ENCODE results near the gene IGSF22.

The IGSF22 gene

DNA sequence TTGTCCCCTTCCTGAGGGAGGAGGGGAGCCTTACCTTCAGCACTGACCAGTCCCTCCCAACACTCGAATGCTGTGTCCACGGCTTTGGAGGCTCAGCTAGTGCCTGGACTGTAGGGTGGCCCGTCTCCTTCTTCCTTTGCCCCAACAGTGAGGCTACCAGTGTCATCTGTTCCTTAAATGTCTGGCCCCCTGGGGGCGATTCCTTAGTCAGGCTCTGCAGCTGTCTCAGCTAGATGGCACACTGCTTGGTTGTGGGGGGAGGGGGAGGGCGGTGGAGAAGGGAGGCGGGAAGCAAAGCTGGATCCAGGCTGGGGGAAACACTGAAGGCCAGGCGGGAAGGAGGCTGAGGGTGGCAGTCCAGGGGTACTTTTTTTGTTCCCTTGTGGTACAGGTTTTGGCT is at the start of gene IGSF22:
IGSF22 (minus strand) TSS at position 149 of the 400 bp plus-strand sequence. CDS start 1,952 bp downstream, outside the sequence.
- no peak for DNase-seq (ENCODE audit: low read depth in 3 of 3)

DNA sequence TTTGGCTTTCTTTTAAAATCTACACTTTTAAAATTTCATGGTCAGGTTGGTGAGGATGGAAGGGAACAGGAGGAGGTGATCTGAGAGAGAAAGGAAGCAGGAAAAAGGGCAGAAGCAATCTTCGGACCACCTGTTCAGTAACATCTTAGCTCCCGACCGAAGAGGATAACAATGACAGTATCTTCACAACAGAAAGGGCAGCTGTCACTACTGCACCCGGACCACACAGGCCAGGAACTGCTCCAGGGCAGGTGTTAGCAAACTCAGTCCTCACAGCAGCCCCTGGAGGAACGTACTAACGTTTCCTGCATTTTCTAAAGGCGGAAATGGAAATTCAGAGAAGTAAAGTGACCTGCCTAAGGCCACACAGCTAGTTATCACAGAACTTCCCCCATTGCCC is 48.8 kb upstream of the IGSF22 start:
- DNase-seq (ENCODE audit: low read depth in 3 of 3), result no peak

DNA sequence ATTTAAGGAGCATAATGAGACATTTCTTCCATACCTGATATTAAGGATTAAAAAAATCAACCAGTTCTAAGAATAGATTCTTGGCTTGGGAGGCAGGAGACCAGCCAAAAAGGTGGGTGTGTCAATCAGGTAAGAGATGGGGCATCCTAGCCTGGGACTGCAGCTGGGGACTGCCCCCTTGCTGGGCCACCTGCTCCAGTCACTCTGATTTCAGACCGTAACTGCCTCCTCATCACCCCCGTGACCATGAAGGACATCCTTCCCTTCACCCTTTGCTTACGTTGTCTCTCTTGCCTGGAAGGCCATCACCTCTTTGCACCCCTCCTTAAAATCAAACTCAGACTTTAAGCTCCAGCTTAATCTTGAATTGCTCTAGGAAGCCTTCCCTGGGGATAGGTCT is 47.7 kb upstream of the IGSF22 start:
- no peak for DNase-seq (ENCODE audit: low read depth in 3 of 3)

DNA sequence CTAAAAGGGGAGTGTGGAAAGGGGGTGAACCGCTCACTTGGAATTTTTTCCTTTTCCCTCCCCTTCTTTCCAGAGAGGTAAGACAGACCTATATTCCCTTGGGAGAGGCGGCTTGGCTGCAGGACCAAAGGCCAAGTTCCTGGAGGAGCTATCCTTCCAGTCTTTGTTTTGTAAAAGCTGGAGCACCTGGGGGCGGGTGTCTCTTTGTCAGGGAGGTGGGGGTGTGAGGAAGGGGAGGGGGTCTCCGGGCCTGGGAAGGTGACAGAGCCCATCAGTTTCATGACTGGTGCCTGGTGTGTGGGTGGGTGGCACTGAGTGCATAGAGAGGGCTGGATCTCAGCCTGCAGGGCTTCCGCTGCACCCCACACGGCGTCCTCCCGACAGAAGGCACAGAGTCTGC is 47.1 kb upstream of the IGSF22 start:
- no peak for DNase-seq (ENCODE audit: low read depth in 3 of 3)

DNA sequence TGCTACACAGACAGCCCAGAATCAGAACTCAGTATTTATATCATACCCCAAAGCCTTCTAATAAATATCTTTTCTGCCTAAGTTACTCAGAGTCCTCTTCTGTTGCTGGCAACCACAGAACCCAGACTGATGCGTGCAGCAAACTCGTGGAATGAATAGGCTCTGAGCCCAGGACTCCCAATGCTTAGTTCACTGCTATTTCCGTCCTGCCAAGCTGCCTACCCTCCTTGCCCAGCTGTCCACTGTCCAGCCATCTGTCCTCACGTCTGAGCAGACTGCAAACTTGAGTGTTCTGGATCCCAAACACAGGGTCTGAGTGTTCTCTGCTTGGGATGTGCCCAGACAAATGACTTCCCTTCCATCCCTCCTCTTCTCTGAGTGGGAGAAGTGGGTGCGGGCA is 46.2 kb upstream of the IGSF22 start:
- DNase-seq (ENCODE audit: low read depth in 3 of 3), result no peak

DNA sequence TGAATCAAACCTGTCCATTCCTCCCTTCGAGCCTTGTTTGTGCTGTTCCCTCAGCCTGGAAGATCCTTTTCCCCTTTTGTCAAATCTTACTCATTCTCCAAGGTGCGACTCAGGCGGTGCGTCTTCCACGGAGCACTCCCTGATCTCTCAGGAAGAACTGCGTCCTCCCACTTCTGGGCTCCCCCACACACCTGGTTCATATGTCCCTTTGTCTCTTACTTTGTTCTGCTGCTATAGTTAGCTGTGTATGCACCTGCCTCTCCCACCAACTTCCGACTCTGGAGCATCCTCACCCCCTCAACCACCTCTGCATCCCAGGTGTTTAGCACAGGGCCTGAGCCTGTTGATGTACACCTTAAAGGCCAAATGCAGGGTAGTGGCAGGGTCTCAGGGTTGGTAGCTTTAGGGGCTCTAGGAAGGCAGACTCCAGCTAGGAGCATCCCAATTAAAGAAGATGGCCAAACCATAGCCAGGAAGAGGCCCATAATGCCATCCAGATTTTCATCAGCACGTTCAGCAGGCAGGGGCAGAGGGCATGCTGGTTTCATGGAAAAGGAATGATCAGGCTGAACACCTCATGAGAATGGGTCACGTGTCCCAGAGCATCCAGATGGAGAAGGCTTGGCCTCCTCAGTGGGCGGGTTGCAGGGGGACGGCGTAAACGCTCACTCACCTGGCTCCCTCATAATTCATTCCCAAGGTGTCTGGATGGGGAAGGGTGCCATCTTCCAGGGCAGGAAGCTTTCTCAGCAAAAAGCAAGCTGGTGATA is 45.5 kb upstream of the IGSF22 start:
- no peak for DNase-seq (ENCODE audit: low read depth in 3 of 3)

DNA sequence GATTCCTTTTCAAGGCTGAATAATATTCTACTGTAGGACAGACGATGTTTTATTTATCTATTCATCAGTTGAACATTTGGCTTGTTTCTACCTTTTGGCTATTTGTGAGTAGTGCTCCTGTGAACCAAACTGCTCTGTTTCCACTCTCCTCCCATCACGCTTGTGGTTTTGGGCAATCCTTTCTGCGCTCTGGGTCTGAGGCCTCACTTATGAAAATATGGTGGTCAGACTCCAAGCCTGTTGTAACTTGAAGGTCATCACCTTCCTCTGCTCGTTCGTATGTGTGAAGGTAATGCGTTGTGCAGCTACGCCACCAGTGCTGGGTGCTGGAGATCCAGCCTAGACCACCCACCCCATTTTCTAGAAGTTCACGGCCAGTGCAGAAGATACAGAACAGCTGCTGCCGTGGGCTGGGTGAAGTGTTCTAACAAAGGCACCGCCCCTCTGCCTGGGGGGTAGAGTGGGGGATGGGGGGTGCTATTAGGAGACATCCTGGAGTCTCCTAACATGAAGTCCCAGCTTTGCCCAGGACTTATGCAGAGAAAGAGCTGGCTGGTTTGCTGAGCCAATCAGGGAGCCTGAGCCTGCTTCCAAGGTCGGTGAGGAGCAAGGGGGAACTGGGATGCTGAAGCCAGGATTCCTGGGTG is 44.6 kb upstream of the IGSF22 start:
- DNase-seq (ENCODE audit: low read depth in 3 of 3), result no peak

DNA sequence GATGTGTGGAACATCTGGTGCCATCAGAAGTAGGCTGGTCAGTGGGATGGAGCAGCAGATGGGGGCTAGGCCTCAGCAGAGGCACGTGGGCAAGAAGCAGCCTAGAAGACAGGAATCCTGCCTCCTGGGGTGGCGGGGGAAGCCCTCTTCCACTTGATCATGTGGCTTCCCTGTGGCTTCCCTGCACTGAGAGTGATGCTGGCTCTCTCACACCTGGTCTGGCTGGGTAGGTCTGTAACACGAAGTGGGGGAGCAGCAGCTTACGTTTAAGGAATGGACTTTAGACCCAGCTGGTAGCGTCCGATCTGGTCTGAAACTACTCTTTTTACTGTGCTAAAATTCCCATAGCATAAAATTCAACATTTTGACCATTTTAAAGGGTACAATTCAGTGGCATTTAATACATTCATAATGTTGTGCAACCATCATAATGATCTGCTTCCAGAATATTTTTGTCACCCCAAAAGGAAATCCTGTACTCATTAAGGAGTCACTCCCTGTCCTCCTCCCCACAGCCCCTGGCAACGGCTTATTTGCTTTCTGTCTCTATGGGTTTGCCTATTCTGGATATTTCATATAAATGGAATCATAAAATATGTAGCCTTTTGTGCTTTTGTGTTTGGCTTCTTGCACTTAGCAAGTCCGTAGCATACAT is 43.9 kb upstream of the IGSF22 start:
- no peak for DNase-seq (ENCODE audit: low read depth in 3 of 3)

DNA sequence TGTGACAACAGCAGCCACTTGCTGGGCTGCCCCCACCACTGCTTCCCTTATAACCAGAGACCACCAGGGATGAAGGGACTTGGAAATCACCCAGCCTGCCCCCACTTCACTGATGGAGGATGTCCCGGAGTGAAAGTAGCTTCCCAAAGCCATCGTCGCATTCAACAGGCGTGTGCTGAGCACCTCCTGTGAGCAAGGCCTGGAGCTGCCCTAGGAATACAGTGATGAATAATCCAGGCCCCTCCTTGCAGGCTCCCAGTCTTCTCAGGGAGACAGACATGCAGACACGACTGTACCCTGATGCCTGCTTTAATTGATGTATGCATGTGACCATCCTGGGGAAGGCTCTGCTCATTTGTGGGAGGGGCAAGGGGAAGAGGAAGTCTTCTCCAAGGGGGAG is 43.0 kb upstream of the IGSF22 start:
- DNase-seq (ENCODE audit: low read depth in 3 of 3), result no peak

DNA sequence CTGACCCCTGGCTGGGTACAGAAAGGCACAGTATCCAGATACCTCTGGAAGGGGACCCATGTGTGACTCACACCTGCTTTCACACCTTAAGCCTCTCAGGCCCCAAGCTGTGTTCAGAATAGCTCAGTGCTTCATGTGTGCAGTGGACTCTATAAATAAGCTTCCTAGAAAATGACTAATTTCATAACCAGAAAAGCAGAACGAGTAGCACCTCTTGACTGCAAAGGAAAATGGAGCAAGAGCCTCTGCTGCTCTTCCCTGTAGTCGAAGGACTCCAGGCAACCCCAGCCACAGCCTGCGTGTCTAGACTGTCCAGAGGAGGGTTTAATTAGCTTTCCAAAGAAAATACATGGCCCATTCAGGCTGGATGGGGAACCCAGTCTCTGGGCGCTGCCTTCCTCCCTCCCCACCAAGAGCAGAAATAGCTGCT is 42.5 kb upstream of the IGSF22 start:
- DNase-seq (ENCODE audit: low read depth in 3 of 3), result no peak

DNA sequence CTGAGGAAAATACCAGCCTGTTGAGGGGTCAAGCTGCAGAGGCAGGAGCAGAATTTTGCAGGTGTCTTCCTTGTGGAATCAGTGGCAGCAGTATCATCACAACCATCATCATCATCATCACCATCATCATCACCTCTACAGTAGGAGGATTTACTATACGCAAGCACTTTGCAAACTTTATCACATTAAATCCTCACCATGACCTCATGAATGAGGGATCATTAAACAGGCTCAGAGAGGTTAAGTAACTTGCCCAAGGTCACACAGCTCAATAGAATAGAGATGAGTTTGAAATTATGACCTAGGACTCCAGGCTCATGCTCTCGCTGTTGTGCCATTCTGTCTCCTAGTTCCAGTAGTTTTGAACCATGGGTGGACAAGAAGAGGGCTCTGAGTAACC is 40.0 kb upstream of the IGSF22 start:
- DNase-seq (ENCODE audit: low read depth in 3 of 3), result no peak

DNA sequence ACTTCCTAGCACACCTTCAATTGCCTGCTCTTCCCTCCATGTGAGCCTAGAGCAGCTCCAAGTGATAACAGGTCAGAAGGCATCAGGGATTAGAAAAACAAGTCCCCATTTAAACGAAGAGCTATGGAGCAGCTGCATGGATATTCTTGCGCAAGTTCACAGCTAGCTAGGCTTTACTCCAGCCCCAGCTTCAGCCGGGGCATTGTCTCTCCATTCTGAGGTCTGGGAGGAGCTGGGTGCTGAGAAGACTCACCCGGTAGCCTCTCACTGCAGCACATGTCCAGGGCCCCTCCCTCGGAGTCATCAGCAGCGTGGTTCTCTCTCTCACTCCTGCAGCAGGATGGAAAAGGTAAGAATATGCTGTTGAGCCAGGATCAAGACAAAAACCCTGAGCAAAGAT is 39.6 kb upstream of the IGSF22 start:
- no peak for DNase-seq (ENCODE audit: low read depth in 3 of 3)

DNA sequence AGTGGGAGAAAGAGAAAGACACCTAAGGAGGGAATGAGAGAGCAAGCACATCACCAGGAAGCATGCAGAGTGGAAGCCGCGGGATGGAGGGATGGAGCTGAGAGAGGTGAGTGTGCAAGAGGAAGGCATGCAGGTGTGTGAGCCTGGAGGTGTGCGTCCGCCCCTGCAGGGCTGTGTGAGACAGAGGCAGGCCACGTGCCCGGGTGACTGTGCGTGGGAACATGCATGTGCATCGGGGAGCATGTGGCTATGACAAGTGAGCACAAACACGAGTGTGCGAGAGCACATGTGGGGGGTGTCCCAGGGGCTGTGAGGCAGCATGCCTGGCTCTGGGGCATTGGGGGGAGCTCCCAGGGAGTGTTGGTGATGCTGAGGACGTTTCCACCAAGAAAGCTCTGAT is 35.8 kb upstream of the IGSF22 start:
- DNase-seq (ENCODE audit: low read depth in 3 of 3), result no peak

DNA sequence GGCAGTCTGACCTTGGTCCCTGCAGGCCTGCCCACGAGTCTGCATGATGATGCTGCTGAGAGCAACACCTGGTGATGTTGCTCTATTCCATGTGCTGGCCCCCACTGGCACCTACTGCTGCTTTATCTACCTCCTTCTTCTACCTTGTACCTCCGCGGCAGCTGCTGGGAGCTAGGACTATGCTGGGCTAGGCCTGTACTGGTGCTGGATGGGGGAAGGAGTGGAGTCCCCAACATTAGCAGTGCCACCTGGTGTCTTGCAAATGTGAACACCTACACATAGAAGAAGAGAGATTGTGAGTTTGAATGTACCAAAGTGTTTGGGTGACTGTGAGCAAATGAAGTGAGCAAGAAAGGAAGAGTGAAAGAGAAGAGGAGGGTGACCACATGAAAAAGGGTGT is 35.2 kb upstream of the IGSF22 start:
- DNase-seq (ENCODE audit: low read depth in 3 of 3), result no peak

DNA sequence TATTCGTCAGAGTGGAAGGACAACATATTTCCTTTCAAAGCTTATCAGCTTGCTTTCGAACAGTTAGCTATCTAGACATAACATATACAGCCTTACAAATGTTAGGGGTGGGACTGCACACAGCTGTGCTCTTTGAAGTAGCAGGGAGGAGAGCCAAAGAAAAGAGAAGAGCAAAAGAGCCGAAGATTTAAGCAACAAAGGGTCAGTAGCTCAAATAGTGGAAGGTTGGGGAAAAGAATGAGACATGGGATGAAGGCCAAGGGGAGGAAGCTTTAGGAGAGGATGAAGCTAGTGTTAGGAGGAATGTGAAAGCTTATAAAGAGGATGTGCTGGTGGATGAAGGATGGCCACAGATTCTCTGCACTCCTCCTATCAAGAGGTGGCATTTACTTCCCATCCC is 31.8 kb upstream of the IGSF22 start:
- DNase-seq (ENCODE audit: low read depth in 3 of 3), result no peak

DNA sequence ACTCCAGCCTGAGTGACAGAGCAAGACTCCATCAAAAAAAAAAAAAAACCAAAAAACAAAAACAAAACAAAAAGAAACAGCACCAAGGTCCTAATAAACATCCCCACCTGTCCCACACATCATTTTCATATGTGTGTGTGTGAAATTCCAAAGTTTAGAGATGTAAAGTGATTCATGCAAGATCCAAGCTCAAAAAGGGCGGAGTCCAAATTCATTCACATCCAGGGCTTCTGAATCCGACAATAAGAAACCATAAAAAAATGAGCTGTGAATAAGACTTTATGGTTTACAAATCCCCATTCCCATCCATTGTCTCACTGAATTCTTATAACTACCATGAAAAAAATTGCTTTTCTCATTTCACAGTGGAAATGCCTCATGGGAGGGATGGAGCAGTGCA is 30.9 kb upstream of the IGSF22 start:
- no peak for DNase-seq (ENCODE audit: low read depth in 3 of 3)

DNA sequence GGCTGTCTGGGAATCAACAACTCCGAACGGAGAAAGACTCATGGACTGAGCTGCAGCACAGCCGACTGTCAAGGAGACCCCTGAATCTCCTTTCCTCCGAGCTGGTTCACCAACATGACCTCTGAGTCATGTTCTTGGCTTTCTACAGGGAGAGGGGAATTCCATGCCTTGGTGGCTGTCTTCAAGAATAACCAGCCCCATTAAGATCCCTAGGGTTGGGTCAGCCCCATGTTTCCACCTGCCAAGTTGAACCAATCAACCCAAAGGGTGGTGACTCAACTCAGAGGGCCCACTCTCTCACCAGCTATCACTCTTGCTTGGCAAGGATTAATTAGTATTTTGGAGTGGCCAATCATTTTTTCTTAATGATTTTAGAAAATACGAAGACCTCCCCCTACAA is 28.3 kb upstream of the IGSF22 start:
- DNase-seq (ENCODE audit: low read depth in 3 of 3), result no peak

DNA sequence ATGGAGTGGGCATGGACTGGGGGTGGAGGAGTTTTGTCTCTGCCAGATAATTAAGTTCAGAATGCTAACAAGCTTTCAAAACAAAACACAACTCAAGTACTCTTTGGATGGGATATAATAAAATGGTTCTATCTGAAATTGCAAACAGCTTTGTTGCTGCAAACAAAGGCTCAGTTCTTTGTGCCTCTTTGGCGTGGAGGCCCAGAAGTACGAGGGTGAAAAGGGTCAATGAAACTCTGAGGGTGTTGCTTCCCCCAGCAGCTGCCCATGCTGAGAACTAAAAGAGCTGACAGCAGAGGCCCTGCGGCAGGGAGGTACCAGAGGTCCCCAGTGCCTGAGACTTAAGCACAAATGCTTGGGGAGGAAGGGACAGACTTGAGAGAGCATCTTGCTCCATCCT is 26.5 kb upstream of the IGSF22 start:
- DNase-seq (ENCODE audit: low read depth in 3 of 3), result no peak

DNA sequence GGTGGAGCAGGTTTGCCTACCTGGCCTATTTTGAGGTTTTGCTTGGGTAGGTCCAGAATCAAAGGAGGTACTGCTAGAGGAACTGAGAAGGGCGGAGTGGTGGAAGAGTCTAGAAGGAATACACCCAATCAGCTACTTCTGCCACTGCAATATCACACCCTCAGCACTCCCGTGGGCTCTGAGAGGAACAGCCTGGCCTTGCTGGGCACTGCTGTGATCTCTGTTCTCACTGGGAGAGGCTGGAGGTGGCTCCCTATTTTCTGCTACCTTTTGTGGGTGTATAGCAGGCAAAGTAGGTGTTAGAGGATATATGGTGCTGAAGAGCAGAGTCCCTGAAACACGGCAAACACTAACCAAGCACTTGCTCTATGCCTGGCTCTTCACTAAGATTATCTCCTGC is 25.0 kb upstream of the IGSF22 start:
- no peak for DNase-seq (ENCODE audit: low read depth in 3 of 3)

DNA sequence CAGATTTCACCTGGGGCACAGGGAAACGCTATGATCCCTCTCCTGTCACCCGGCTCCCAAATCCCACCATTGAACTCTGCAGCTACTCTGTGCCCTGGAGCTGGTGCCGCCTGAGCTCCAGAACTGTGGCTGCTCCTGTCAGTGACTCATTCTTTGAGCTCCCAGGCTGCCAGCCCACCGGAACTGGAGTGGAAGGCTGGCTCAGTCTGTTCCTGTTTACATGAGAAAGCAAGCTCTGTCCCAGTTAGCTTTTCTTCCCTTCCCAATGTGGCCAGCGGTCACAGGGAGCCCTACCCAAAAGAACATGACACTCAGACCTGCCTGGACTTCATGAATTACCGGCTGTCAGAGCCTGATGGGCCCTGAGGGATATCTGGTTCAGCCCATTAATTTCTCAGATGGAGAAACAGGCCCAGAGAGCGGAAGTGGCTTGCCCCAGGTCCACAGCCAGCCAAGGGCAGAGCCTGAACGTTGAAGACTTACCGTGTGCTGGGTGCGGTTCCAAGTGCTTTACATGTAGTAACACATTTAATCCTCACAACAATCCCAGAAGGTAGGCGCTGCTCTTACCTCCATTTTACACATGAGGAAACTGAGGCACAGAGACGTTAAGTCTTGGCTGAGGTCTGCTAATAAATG is 23.8 kb upstream of the IGSF22 start:
- no peak for DNase-seq (ENCODE audit: low read depth in 3 of 3)

DNA sequence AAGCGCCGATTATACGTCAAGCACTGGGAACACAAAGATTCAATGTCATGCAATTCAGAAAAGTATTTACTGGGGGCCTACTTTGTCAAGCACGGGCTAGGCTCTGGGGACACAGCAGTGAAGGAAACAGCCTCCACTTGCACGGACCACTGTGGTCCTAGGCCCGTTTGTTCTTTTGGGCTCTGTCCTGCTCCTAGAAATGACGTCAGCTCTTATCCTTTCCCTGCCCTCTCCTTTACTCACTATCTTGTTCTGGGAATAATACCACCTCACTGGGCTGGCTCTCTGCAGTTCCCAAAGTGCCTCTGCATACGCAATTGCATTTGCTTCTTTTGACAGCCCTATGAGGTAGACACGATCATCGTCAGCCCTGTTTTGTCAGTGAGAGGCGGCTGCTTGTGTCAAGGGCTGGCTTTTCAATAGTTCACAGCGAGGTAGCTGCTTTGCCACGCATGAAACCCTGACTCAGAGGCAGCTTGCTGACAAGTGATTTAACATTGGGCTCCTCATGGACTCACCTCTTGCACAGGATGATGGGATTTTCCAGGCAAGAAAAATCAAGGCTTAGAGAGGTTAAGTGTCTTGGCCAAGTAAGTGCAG is 22.9 kb upstream of the IGSF22 start:
- no peak for DNase-seq (ENCODE audit: low read depth in 3 of 3)

DNA sequence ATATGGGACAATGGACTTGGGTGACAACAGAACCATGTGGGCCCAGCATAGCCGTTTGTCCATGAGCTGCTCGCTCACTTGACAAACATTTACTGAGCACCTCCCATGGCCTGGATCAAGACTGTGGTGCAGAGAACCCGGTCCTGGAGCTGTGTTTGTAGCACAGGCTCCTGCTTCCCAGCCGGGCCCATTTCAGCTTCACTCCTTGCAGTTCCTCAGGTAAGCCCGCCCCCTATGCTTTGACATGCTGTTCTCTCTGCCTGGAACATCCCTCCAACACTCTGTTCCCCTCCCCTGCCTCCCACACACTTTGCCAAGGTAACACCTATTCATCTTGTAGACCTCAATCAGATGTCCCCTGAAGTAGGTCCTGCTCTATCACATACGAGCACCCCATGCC is 19.3 kb upstream of the IGSF22 start:
- DNase-seq (ENCODE audit: low read depth in 3 of 3), result no peak
